HG03439 (cell line): ENCODE data around the gene PTGS1.
"Not testable (repeated sequence)": the region's sequence is repeated elsewhere in the genome, so short reads cannot be mapped to it uniquely, and the experiment has no call there.

ENCODE experiments used
- ATAC-seq: cut with Tn5 transposase; IDR thresholded peaks from one replicate; pipeline ENCODE4 v1.9.1; 2021; ENCODE audit warnings: mild to moderate bottlenecking, moderate library complexity; ENCODE audit not compliant: unreplicated experiment

Gene PTGS1

DNA sequence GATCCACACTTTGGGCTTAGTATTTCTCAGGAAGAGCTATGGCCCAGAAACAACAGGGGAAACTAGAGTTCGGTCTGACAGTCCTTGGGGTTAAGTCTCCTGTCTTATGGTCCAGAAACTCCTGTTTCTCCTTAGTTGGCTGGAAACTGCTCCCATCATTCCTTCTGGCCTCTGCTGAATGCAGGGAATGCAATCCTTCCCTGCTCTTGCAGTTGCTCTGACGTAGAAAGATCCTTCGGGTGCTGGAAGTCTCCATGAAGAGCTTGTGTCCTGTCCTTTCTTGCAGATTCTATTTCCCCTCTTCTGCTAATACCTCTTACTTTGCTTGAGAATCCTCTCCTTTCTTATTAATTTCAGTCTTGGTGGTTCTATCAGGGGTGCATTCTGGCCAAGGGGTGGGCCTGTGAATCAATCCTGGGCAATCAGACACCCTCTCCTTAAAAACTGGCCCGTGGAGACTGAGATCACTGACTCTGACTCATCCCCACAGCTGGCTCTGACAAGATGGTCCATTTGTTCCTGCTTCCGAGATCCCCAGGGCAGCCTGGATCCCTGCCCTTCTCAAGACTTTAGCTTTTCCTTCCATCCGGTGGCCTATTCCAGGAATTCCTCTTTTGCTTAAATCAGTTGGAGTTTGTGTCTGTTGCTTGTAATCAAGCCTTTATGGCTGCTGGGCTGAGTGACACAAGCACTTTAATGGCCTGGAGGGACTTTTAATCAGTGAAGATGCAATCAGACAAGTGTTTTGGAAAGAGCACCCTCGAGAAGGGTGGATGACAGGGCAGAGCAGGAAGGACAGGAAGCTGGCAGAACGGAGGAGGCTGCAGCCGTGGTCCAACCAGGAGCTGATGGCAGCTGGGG lies 23.7 kb downstream of the PTGS1 start:
- no peak for ATAC-seq

DNA sequence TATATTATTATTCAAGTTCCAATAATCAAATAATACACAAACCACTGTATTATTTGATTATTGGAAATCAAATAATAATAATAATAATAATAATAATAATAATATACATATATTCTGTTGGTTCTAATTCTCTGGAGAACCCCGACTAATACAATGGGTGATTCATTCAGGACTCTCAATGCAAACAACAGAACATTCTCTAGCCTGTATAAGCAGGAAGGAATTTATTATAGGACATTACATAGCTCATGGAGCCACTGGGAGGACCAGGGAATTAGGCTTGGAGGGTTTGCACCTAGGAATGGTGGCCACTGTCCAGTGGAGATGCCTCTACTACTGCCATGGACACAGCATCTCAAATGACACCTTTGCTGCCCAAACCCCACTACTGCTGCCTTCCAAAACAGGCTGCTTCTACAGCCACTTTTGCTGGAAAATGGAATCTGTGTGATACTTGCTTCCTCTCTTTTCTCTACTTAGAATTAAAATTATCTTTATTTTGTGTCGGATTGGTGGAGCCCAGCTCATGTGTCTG lies 25.9 kb downstream of the PTGS1 start:
- no peak for ATAC-seq

DNA sequence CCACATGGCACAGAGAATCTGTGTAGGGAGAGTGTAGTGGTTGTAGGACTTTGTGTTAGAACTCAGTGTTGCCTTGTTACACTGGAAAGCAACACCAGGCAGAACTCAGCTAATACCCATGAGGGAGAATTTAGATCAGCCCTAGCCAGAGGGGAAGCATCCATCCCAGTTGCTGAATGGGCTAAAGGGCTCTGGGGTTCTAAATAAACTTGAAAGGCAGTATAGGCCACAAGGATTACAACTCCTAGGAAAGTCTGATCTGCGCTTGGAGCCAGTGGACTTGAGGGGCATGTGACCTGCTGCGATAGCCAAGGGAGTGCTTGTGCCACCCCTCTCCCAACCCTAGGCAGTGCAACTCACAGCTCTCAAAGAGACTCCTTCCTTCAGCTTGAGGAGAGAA lies 26.9 kb downstream of the PTGS1 start:
- no peak for ATAC-seq

DNA sequence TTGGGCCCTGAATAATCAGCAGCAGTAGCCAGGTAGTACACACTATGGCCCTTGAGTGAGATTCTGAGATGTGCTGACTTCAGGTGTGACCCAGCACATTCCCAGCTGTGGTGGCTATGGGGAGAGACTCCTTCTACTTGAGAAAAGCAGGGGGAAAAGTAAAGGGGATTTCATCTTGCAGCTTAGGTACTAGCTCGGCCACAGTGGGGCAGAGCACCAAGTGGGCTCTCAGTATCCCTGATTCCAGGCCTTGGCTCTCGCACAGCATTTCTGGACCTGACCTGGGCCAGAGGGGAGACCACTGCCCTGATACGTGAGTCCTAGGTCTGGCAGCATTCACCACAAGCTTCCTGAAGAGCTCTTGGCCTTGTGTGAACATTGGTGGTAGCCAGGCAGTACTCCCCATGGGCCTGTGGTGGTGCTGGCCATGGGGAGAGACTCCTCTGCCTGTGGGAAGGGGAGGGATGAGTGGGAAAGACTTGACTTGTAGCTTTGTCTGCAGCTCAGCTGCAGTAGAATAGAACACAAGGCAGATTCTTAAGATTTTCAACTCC lies 27.6 kb downstream of the PTGS1 start:
- no peak for ATAC-seq

DNA sequence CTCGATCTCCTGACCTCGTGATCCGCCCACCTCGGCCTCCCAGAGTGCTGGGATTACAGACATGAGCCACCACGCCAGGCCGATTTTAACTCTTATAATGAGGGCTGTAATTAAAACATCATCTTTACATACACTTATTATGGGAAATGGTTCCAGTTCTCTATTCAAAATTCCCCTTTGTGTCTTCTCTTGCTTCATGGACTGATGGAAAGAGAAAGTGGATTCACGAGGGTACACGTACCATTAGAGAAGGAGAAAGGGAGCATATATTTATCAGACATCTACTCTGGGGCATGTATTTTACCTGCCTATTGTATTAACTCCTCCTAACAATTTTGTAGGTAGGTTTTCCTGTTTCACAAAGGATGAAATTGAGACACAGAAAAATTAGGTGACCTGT lies 31.1 kb downstream of the PTGS1 start:
- no peak for ATAC-seq

DNA sequence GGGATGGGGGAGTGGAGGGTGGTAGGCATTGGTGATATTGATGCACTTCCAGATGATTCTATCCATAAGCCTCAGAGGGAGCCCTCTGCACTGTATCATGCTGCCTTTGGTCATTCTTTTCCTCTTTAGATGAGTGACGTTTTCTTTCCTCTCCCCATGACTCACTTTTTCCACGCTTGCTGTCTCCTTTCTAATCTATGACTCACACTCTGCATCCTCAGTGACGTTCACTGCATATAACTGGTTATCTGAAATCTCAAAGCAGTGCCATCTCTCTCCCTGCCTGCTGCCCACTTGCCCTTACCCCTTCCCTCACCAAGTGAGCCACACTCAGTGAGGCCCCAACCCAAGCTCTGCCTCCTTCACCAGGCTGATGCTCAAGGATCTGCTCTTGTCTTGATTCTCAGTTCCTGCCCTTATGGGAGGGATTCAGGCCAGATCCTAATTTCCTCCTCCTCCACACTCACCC lies 31.6 kb downstream of the PTGS1 start:
- no peak for ATAC-seq

DNA sequence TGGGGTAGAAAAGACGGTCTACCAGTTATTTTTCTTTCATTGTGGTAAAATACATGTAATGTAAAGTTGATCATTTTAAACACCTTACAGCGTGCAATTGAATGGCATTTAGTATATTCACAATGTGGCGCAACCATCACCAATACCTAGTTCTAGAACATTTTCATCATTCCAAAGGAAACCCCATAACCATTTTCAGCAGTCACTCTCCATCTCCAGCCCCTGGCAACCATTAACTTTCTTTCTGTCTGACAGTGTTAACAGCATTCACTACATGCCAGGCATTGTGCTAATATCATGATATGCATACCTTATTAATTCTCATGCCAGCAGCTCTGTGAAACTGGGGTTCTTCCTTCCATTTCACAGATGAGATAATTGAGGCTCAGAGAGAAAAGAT lies 32.0 kb downstream of the PTGS1 start:
- no peak for ATAC-seq

DNA sequence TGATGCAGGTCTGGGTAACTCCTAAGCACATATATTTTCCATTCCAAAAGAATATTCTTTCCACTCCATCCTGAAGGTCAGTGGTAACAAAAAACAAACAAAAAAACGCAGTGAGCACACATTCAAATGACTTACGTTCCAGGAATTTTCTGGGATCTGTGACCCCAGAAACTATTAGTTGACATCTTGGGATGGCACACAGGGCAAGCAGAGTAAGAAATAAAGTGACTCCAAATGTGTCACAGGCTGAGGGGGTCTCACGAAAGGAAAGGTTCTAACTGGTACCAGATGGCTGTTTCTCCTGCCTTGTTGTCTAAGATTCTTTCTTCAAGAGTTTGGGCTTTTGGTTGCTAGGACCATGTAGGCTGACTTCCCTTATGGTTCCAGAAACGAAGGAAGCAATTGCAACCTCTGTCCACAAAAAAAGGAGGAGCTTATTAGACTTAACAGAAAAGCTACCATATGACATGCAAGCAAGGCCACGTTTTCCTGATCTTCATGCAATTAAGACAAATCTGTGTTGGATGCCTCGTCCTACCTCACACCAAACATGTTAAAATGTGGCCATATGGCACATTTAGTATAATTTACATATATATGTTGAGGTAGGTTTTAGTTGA lies 32.7 kb downstream of the PTGS1 start:
- ATAC-seq: no peak

DNA sequence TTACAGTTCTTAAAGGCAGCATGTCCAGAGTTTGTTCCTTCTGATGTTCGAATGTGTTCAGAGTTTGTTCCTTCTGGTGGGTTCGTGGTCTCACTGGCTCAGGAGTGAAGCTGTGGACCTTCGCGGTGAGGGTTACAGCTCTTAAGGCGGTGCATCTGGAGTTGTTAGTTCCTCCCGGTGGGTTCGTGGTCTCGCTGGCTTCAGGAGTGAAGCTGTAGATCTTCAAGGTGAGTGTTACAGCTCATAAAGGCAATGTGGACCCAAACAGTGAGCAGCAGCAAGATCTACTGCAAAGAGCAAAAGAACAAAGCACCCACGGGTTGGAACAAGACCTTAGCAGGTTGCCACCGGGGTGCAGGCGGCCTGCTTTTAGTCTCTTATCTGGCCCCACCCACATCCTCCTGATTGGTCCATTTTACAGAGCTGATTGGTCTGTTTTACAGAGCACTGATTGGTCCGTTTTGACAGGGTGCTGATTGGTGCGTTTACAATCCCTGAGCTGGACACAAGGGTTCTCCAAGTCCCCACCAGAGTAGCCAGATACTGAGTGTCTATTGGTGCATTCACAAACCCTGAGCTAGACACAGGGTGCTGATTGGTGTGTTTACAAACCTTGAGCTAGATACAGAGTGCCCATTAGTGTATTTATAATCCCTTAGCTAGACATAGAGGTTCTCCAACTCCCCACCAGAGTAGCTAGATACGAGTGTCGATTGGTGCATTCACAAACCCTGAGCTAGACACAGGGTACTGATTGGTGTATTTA lies 34.7 kb downstream of the PTGS1 start:
- ATAC-seq: not testable (repeated sequence)

DNA sequence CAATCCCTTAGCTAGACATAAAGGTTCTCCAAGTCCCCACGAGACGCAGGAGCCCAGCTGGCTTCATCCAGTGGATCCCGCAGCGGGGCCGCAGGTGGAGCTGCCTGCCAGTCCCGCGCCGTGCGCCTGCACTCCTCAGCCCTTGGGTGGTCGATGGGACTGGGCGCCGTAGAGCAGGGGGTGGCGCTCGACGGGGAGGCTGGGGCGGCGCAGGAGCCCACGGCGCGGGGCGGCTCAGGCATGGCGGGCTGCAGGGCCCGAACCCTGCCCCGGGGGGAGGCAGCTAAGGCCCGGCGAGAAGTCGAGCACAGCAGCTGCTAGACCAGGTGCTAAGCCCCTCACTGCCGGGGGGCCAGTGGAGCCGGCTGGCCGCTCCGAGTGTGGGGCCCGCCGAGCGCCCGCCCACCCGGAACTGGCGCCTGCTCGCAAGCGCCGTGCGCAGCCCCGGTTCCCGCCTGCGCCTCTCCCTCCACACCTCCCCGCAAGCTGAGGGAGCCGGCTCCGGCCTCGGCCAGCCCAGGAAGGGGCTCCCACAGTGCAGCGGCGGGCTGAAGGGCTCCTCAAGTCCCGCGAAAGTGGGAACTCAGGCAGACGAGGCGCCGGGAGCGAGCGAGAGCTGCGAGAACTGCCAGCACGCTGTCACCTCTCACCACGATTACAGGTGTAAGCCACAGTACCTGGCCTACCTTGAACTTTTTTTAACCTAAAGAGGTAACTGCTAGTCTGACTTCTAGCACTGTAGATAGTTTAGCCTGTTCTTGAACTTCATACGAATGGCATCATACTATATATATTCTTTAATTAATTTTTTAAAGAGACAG lies 35.5 kb downstream of the PTGS1 start:
- no peak for ATAC-seq

DNA sequence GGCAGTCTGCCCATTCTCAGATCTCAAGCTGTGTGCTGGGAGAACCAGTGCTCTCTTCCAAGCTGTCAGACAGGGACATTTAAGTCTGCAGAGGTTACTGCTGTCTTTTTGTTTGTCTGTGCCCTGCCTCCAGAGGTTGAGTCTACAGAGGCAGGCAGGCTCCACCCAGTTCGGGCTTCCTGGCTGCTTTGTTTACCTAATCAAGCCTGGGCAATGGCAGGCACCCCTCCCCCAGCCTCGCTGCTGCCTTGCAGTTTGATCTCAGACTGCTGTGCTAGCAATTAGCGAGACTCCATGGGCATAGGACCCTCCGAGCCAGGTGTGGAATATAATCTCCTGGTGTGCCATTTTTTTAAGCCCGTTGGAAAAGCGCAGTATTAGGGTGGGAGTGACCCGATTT lies 43.3 kb downstream of the PTGS1 start:
- not testable (repeated sequence) for ATAC-seq

DNA sequence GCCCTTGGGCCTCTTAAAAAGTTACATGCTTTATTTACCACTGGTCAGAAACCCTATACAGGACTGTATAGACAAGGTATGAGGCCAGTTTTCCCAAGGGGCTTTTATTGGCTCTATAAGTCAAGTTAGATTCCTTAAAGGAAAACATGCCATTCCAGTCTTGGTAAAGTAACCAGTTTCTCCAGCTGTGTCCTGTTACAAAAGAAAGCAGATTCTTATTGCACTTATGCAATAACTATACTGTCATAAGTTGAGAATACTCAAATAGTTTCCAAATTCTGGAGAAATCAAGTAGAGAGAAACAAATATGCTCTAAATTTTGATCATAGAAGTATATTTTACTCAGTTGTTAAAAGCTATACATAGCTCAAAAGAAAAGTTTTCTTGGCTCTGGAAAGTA lies 47.2 kb downstream of the PTGS1 start:
- no peak for ATAC-seq

DNA sequence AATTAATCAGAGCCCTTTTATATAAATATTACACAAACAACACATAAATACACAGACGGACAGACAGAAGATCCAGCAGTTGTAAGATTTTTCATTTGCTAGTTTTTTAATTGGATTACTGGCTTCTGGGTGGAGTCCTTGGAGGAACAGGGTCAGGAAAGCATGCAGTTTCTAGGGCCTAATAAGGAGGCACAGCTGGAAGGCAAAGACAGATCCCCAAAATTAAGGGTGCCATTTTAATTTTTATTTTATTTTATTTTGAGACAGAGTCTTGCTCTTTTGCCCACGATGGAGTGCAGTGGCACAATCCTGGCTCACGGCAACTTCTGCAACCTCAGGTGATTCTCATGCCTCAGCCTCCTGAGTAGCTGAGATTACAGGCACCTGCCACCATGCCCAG lies 49.5 kb downstream of the PTGS1 start:
- no peak for ATAC-seq

DNA sequence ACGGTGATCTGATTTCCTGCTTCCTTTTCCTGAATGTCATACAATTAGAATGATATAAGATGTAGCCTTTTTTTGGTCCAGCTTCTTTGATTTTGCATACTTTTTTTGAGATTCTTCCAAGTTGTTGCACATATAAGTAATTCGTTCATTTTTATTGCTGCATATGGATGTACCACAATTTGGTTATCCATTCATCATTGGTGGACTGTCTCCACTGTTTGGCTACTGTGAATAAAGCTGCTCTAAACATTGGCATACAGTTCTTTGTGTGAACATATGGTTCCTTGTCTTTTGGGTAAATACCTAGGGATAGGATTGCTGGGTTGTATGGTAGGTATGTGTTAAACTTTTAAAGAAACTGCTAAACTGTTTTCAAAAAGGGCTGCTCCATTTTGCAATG lies 54.3 kb downstream of the PTGS1 start:
- ATAC-seq: no peak

DNA sequence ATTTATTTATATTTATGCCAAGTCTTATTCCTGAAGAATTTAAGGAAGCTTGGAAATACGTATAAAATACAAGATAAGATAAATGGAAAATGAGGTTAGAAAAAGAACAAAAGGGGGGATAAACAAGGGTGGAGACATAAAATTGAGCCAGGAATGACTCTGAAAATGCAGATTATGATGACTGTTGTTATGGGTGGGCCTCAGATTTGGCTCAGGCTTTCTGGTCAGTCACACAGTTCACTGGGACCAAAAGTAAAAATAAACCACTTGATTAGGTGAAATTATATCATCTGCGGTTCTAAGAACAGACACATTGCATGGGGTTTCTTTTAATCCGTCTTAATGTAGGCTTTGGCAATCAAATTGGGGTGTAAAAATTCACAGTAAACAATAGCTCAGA lies 55.9 kb downstream of the PTGS1 start:
- no peak for ATAC-seq

DNA sequence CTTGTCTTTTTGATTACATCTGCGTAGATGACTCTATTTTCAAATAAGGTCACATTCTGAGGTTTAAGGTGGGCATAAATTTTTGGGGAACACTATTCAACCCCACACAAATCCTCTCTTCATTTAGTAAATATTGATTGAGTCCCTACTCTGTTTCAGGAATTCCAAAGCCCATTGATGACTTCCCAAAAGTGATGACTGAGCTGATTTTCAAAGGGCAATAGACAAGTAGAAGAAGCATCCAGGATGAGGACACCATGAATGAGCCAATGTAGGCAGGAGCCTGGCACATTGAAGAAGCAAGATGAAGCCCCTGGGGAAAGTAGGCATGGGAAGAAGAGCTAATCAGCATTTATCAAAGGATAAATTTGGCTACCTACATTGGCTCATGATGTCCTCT lies 71.7 kb downstream of the PTGS1 start:
- no peak for ATAC-seq

DNA sequence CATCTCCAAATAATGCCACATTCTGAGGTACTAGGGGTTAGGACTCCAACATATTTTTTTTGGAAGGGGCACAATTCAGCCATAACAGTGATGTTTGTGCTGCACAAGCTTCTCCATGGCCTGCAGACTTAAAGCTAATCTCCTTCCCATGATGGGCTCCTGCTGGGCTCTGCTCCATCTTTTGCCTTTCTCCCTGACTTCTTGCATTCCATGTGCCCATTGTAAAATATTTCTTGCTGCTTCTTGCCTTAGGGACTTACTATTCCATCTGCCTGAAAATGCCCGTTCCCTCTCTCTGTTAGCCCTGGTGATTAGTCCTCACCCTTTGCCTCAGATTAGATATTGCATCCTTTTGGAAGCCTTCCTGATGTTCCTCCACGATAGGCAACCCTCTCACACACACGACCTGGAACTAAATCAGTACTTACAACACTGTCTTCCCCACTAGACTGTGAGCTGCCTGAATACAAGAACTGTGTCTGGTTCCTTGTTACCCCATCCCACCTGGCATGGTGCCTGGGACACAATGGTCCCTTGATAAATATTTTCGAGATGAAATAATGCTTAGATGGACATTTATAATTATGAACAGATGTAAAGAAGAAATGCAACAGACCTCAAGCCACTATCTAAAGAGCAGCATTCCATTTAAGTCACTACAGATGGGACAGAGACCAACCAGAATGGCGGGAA lies 73.4 kb downstream of the PTGS1 start:
- ATAC-seq: no peak
